ENCODE results near the gene RASSF10.

The RASSF10 gene

DNA sequence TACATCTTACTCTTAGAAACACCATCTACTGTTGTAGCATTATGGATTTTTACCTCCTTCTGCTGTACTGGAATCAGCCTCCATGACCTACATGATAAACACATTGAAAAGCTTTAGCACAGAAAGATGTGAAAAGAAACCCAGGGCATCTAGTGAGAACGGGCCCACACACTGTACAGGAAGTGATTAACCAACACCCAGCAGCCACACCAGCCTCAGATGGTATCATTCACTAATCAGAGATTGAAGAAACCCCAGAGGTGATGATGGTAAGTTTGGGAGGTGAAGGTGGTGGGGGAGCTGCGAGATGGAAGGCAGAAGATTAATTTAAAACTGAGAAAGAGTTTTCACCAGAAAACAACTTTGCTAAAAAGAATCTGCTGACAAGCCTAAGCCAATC, 46.1 kb downstream of the RASSF10 start:
- no peak for DNase-seq (ENCODE audit: low read depth)

DNA sequence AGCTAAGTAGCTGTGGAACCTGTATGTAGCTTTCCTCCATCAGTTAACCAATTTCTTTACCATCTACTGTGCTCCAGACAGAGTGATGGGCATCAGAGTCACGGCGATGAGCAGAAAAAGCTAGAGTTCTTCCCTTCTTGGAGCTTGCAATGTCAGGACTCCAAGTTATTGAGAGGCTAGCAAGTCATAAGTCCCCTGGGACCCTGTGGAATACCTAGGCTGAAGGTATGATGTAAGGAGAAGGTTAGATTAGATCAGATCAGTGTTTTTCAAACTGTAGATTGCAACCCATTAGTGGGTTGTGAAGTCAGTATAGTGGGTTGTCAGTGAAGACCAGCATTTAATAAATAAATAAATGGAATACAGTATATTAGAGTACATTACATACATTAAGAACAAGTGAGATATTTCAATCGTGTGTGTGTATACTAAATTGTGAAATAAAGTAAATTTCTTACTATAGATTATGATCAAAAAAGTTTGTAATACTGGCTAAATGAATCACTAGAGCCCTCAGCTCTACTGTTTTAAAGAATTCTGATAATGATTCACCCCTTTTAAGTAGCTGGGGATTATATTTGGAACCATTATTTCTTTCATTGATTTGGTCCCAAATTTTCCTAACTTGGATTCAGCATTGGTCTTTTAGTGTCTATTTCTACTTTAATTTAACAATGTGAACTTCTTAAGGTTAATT, 52.3 kb downstream of the RASSF10 start:
- DNase-seq (ENCODE audit: low read depth): no peak

Measured in GM04504 (cell line).